Lower leg skin (tissue), 4 donors: Measurements from ENCODE around the gene OGDHL. TPM values are rescaled to one million over a fixed set of nuclear protein-coding genes. Genes with fewer than 3 reads are reported as not detected.

Experiments used
- DNase-seq, 2 donors: peaks; one replicate each; pipeline ENCODE4 v3.0.0-alpha.2; 2019; ENCODE audit warnings: low spot score in 2 of 2
- H3K4me3 ChIP-seq: fragments of 200-600 bp; sonication (generic); 2 replicates; pipeline ENCODE4 v1.5.1; 2017; ENCODE audit warnings: mild to moderate bottlenecking, low read depth; ENCODE audit not compliant: poor library complexity, severe bottlenecking
- CTCF ChIP-seq, 3 donors: fragments of 450-650 bp; IDR thresholded peaks; one replicate each; pipeline ENCODE4 v1.5.1; 2016; ENCODE audit warnings: antibody characterized with exemption in 3 of 3, mild to moderate bottlenecking in 3 of 3, moderate library complexity in 2 of 3
- POLR2A ChIP-seq, 2 donors: fragments of 450-650 bp; IDR thresholded peaks; one replicate each; pipeline ENCODE4 v1.6.1; 2016 to 2017; ENCODE audit warnings: antibody characterized with exemption in 2 of 2, mild to moderate bottlenecking in 1 of 2, moderate library complexity in 1 of 2
- WGBS, 2 donors: methylation state at CpG; one replicate each; pipeline ENCODE4 v1.1.5; 2018; 5-methylcytosine and 5-hydroxymethylcytosine counted together
- intact Hi-C: fragments of 100-400 bp; cut with DNase I; formaldehyde crosslinking; loops from one replicate; pipeline ENCODE4 v1.15.0; 2023; ENCODE audit warnings: low total_unique reads
- total RNA-seq, 4 donors: library from RNA; depleted of rRNA; stranded (reverse); fragments of >200 nt; gene quantifications; one replicate each; pipeline ENCODE4 v1.1.0, GENCODE V29; 2016

Gene OGDHL
- total RNA-seq, 4 donors from 2014 or later: 0.10 to 0.16 TPM; not detected in 2

- WGBS, 2 donors: 89 to 97% methylated on average over 2 of the region's 2 CpGs
- no peak overlapping the region for H3K4me3 ChIP-seq
- intact Hi-C loops: no loop called here
- TF ChIP-seq CTCF (IDR thresholded peaks at IDR 0.05) (no peak), POLR2A (IDR thresholded peaks at IDR 0.05) (no peak)
- peak in 1 of 2 donors; percentile 68 for DNase-seq
Observed at GRCh38 chr10:49749144-49749543, 13.0 kb downstream of the OGDHL start.

- no peak overlapping the region for H3K4me3 ChIP-seq
- WGBS, 2 donors: 57 to 62% methylated on average over 10 of the region's 10 CpGs
- DNase-seq: peak in 1 of 2 donors; percentile 68
- intact Hi-C loops: no loop called here
- TF ChIP-seq CTCF (IDR thresholded peaks at IDR 0.05) (no peak), POLR2A (IDR thresholded peaks at IDR 0.05) (no peak)
Observed at GRCh38 chr10:49748006-49748405, 14.1 kb downstream of the OGDHL start.

GRCh38 chr10:49747303-49747646 is 14.8 kb downstream of the OGDHL start:
- 83 to 95% methylated on average over 4 of the region's 4 CpGs for WGBS, 2 donors
- TF ChIP-seq POLR2A (IDR thresholded peaks at IDR 0.05): no peak
- TF ChIP-seq CTCF (IDR thresholded peaks at IDR 0.05): no peak
- intact Hi-C loops: no loop called here
- H3K4me3 ChIP-seq: no peak overlapping the region
- DNase-seq: no peak

- TF ChIP-seq POLR2A (IDR thresholded peaks at IDR 0.05): no peak
- no peak for TF ChIP-seq CTCF (IDR thresholded peaks at IDR 0.05)
- DNase-seq: peak in 1 of 2 donors; percentile 80
- no peak overlapping the region for H3K4me3 ChIP-seq
- 85 to 87% methylated on average over 7 to 18 of the region's 20 CpGs for WGBS, 2 donors
- intact Hi-C loops: no loop called here
Observed at GRCh38 chr10:49746626-49747302, 15.4 kb downstream of the OGDHL start.

GRCh38 chr10:49745756-49746155 is 16.4 kb downstream of the OGDHL start:
- peak in 1 of 2 donors; percentile 76 for DNase-seq
- TF ChIP-seq CTCF (IDR thresholded peaks at IDR 0.05) (no peak), POLR2A (IDR thresholded peaks at IDR 0.05) (no peak)
- no peak overlapping the region for H3K4me3 ChIP-seq
- intact Hi-C loops: no loop called here
- WGBS, 2 donors: 93 to 95% methylated on average over 12 of the region's 12 CpGs
